ENCODE measurements around the gene FOXRED2.

GRCh38 chr22:36467042-36467810 lies 39.6 kb downstream of the FOXRED2 start:
- TF ChIP-seq, protein P1, sequence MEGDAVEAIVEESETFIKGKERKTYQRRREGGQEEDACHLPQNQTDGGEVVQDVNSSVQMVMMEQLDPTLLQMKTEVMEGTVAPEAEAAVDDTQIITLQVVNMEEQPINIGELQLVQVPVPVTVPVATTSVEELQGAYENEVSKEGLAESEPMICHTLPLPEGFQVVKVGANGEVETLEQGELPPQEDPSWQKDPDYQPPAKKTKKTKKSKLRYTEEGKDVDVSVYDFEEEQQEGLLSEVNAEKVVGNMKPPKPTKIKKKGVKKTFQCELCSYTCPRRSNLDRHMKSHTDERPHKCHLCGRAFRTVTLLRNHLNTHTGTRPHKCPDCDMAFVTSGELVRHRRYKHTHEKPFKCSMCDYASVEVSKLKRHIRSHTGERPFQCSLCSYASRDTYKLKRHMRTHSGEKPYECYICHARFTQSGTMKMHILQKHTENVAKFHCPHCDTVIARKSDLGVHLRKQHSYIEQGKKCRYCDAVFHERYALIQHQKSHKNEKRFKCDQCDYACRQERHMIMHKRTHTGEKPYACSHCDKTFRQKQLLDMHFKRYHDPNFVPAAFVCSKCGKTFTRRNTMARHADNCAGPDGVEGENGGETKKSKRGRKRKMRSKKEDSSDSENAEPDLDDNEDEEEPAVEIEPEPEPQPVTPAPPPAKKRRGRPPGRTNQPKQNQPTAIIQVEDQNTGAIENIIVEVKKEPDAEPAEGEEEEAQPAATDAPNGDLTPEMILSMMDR (IDR thresholded peaks at IDR 0.05): no peak
- no peak for TF ChIP-seq POLR2AphosphoS5 (IDR thresholded peaks at IDR 0.05)
- TF ChIP-seq EP300 (IDR thresholded peaks at IDR 0.05): no peak
- TF ChIP-seq POLR2A (IDR thresholded peaks at IDR 0.05): no peak
